Neural cell (in vitro differentiated cells): ENCODE results near the gene RGL1. TPM values are rescaled to one million over a fixed set of nuclear protein-coding genes. Genes with fewer than 3 reads are reported as not detected.

Experiments used
- H2AFZ ChIP-seq: fragments of 200-600, 300-800 bp; sonication (generic), shearing (Covaris generic); 2 replicates; pipeline ENCODE4 v1.6.0; 2014; ENCODE audit warnings: low read depth, mild to moderate bottlenecking, antibody characterized with exemption, low read length, moderate library complexity
- H3F3A ChIP-seq: fragments of 200-600 bp; shearing (Covaris generic); 2 replicates; pipeline ENCODE4 v1.6.1; 2016; ENCODE audit warnings: mild to moderate bottlenecking, moderate library complexity, mixed read lengths, antibody characterized with exemption, low read length; ENCODE audit not compliant: insufficient read depth, poor library complexity, severe bottlenecking
- H3K27ac ChIP-seq: fragments of 200-600, 300-800 bp; sonication (generic), shearing (Covaris generic); 2 replicates; pipeline ENCODE4 v1.5.1; 2014; ENCODE audit warnings: mild to moderate bottlenecking, low read length, moderate library complexity
- H3K27me3 ChIP-seq: fragments of 300-800, 200-600 bp; sonication (generic), shearing (Covaris generic); 2 replicates; pipeline ENCODE4 v1.6.0; 2014; ENCODE audit warnings: mild to moderate bottlenecking, low read depth, low read length, moderate library complexity; ENCODE audit not compliant: insufficient read depth
- H3K36me3 ChIP-seq: fragments of 300-800, 200-600 bp; sonication (generic), shearing (Covaris generic); 2 replicates; pipeline ENCODE4 v1.5.1; 2014; ENCODE audit warnings: mild to moderate bottlenecking, antibody characterized with exemption, low read length, moderate library complexity; ENCODE audit not compliant: insufficient read depth
- H3K4me2 ChIP-seq: fragments of 300-800, 200-600 bp; sonication (generic), shearing (Covaris generic); 2 replicates; pipeline ENCODE4 v1.6.0; 2014; ENCODE audit warnings: mild to moderate bottlenecking, low read length
- H3K4me3 ChIP-seq: fragments of 300-800, 200-600 bp; sonication (generic), shearing (Covaris generic); 2 replicates; pipeline ENCODE4 v1.5.1; 2014; ENCODE audit warnings: mild to moderate bottlenecking, low read length, moderate library complexity
- H3K79me2 ChIP-seq: fragments of 200-600 bp; shearing (Covaris generic); replicated peaks from 2 replicates; pipeline ENCODE4 v1.6.0; 2014; ENCODE audit warnings: mild to moderate bottlenecking, low read length, moderate library complexity; ENCODE audit not compliant: insufficient read depth
- H3K9ac ChIP-seq: fragments of 300-800, 200-600 bp; sonication (generic), shearing (Covaris generic); 2 replicates; pipeline ENCODE4 v1.6.1; 2016; ENCODE audit warnings: mild to moderate bottlenecking, low read length, mixed read lengths
- H3K9me2 ChIP-seq: fragments of 200-600 bp; shearing (Covaris generic); 2 replicates; pipeline ENCODE4 v1.6.1; 2016; ENCODE audit warnings: mild to moderate bottlenecking, low read length, mixed read lengths; ENCODE audit not compliant: insufficient read depth
- H3K9me3 ChIP-seq: fragments of 200-600, 300-800 bp; sonication (generic), shearing (Covaris generic); 2 replicates; pipeline ENCODE4 v1.6.1; 2016; ENCODE audit warnings: mild to moderate bottlenecking, mixed run types, low read length, moderate library complexity, mixed read lengths
- H4K20me1 ChIP-seq: fragments of 200-600 bp; shearing (Covaris generic); 2 replicates; pipeline ENCODE4 v1.6.1; 2016; ENCODE audit warnings: mild to moderate bottlenecking, mixed run types; ENCODE audit not compliant: insufficient read depth
- EP300 ChIP-seq: fragments of 450-650 bp; conservative IDR thresholded peaks from 2 replicates; pipeline ENCODE4 v1.6.1; 2014; ENCODE audit warnings: antibody characterized with exemption, mild to moderate bottlenecking, moderate library complexity; ENCODE audit not compliant: poor library complexity, severe bottlenecking
- EZH2 ChIP-seq: fragments of 200-600, 300-800 bp; shearing (Covaris generic), sonication (generic); IDR thresholded peaks from 2 replicates; pipeline ENCODE4 v1.6.1; 2014; ENCODE audit warnings: antibody characterized with exemption, low read length, borderline replicate concordance, mild to moderate bottlenecking; ENCODE audit not compliant: insufficient read depth, poor library complexity, severe bottlenecking
- MXI1 ChIP-seq: fragments of 450-650 bp; conservative IDR thresholded peaks from 2 replicates; pipeline ENCODE4 v1.6.1; 2014; ENCODE audit warnings: antibody characterized with exemption, mild to moderate bottlenecking; ENCODE audit not compliant: poor library complexity, severe bottlenecking
- POLR2AphosphoS5 ChIP-seq: IDR thresholded peaks from 2 replicates; pipeline ENCODE4 v1.6.1; 2012
- RAD21 ChIP-seq: fragments of 450-650 bp; conservative IDR thresholded peaks from 2 replicates; pipeline ENCODE4 v1.6.1; 2014; ENCODE audit warnings: antibody characterized with exemption, mild to moderate bottlenecking, moderate library complexity
- SMC3 ChIP-seq: fragments of 450-650 bp; conservative IDR thresholded peaks from 2 replicates; pipeline ENCODE4 v1.6.1; 2014; ENCODE audit warnings: antibody characterized with exemption, mild to moderate bottlenecking, moderate library complexity; ENCODE audit not compliant: poor library complexity
- TAF1 ChIP-seq: IDR thresholded peaks from 2 replicates; pipeline ENCODE4 v1.6.1; 2012; ENCODE audit warnings: low read depth
- polyA plus RNA-seq: library from polyadenylated mRNA; depleted of rRNA; stranded (reverse); fragments of >200 nt; gene quantifications from 2 replicates; pipeline ENCODE4 v1.2.3, GENCODE V29; 2014
- TF ChIP-seq, protein P1 (sequence below): IDR thresholded peaks from 2 replicates; pipeline ENCODE4 v1.6.1; 2012; ENCODE audit warnings: borderline replicate concordance
- TF ChIP-seq, protein P2 (sequence below): fragments of 450-650 bp; IDR thresholded peaks from 2 replicates; pipeline ENCODE4 v1.5.1; 2014; ENCODE audit warnings: antibody characterized with exemption, mild to moderate bottlenecking, moderate library complexity; ENCODE audit not compliant: poor library complexity, severe bottlenecking

RGL1 gene
- polyA plus RNA-seq, 1 donor from 2014 or later, result 14.7 TPM

DNA sequence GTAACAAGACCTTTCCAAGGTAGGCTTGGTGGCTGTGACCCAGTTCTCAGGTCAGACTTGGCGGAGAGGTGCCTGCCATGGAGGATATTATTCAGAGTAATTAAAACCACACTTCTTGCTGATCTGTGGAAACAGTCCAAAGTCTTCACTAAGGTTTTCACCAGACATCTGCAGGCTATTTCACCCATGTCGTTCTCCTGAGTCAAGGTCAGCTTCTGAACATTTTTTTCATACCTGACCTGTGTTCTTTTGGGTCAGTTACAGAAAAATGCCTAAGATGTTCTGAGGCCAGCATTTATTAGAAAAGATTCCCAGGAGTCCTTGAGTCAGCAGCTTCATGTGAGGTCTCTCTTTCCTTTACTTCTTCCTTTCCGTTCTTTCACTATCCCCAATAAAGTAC is 54.9 kb downstream of the RGL1 start:
- Histone ChIP-seq H4K20me1 (no peaks in the 10 kb centered on the region), H3K4me3 (no peak overlapping the region), H3K9me2 (no peaks in the 10 kb centered on the region), H3K36me3 (no peaks in the 10 kb centered on the region), H3K79me2 (no peaks in the 10 kb centered on the region), H3K9ac (no peak overlapping the region), H3K4me2 (no peak overlapping the region), H3F3A (no peaks in the 10 kb centered on the region), H3K27ac (no peak overlapping the region), H3K27me3 (no peaks in the 10 kb centered on the region), H3K9me3 (no peaks in the 10 kb centered on the region), H2AFZ (no peak overlapping the region)
- no peak for TF ChIP-seq MXI1
- no peak for TF ChIP-seq TAF1
- TF ChIP-seq RAD21, result no peak
- TF ChIP-seq, protein P1, sequence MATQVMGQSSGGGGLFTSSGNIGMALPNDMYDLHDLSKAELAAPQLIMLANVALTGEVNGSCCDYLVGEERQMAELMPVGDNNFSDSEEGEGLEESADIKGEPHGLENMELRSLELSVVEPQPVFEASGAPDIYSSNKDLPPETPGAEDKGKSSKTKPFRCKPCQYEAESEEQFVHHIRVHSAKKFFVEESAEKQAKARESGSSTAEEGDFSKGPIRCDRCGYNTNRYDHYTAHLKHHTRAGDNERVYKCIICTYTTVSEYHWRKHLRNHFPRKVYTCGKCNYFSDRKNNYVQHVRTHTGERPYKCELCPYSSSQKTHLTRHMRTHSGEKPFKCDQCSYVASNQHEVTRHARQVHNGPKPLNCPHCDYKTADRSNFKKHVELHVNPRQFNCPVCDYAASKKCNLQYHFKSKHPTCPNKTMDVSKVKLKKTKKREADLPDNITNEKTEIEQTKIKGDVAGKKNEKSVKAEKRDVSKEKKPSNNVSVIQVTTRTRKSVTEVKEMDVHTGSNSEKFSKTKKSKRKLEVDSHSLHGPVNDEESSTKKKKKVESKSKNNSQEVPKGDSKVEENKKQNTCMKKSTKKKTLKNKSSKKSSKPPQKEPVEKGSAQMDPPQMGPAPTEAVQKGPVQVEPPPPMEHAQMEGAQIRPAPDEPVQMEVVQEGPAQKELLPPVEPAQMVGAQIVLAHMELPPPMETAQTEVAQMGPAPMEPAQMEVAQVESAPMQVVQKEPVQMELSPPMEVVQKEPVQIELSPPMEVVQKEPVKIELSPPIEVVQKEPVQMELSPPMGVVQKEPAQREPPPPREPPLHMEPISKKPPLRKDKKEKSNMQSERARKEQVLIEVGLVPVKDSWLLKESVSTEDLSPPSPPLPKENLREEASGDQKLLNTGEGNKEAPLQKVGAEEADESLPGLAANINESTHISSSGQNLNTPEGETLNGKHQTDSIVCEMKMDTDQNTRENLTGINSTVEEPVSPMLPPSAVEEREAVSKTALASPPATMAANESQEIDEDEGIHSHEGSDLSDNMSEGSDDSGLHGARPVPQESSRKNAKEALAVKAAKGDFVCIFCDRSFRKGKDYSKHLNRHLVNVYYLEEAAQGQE, result no peak
- TF ChIP-seq EP300, result no peak
- TF ChIP-seq, protein P2, sequence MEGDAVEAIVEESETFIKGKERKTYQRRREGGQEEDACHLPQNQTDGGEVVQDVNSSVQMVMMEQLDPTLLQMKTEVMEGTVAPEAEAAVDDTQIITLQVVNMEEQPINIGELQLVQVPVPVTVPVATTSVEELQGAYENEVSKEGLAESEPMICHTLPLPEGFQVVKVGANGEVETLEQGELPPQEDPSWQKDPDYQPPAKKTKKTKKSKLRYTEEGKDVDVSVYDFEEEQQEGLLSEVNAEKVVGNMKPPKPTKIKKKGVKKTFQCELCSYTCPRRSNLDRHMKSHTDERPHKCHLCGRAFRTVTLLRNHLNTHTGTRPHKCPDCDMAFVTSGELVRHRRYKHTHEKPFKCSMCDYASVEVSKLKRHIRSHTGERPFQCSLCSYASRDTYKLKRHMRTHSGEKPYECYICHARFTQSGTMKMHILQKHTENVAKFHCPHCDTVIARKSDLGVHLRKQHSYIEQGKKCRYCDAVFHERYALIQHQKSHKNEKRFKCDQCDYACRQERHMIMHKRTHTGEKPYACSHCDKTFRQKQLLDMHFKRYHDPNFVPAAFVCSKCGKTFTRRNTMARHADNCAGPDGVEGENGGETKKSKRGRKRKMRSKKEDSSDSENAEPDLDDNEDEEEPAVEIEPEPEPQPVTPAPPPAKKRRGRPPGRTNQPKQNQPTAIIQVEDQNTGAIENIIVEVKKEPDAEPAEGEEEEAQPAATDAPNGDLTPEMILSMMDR, result no peak
- TF ChIP-seq POLR2AphosphoS5, result no peak
- TF ChIP-seq EZH2, result no peak
- TF ChIP-seq SMC3, result no peak

DNA sequence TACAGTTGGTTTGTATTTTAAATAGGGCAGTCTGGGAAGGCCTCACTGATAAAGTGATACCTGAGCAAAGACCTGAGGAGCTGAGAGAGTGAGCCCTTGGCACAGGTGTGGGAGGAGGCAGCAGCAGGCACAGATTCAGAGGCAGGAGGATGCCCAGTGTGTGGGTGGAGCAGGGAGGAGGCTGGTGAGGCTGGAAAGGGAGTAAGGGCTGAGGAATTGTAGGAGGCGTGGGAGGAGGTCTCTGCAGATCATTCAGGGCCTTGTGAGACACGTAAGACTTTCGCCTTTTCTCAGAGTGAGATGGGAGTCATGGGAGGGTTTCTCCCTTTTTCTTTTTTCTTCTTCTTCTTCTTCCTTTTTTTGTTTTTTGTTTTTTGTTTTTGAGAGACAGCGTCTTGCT is 58.0 kb downstream of the RGL1 start:
- no peaks in the 10 kb centered on the region for H3K9me3 ChIP-seq
- H3K27me3 ChIP-seq, result no peaks in the 10 kb centered on the region
- H3K36me3 ChIP-seq, result no peaks in the 10 kb centered on the region
- no peaks in the 10 kb centered on the region for H3K79me2 ChIP-seq
- no peak overlapping the region for H3K4me2 ChIP-seq
- H4K20me1 ChIP-seq, result no peaks in the 10 kb centered on the region
- no peak overlapping the region for H3K4me3 ChIP-seq
- no peak overlapping the region for H2AFZ ChIP-seq
- H3K27ac ChIP-seq, result no peak overlapping the region
- H3F3A ChIP-seq, result no peaks in the 10 kb centered on the region
- TF ChIP-seq MXI1 (no peak), SMC3 (no peak), TAF1 (no peak), RAD21 (no peak), EP300 (no peak), POLR2AphosphoS5 (no peak), EZH2 (no peak)
- TF ChIP-seq, protein P1, result no peak
- TF ChIP-seq, protein P2, result no peak
- H3K9me2 ChIP-seq, result no peaks in the 10 kb centered on the region
- no peak overlapping the region for H3K9ac ChIP-seq
